Adrenal gland (tissue), 19 donors: ENCODE measurements around the gene TNFSF11. TPM values are rescaled to one million over a fixed set of nuclear protein-coding genes. Genes with fewer than 3 reads are reported as not detected.

Source experiments
- DNase-seq, 7 donors: peaks; one replicate each; pipeline ENCODE4 v3.0.0-alpha.2; 2019 to 2020
- H3K27ac ChIP-seq, 5 donors: fragments of 200-600 bp; sonication (generic) in 4 of 5; 1 replicate in 3 of 5; 2 replicates in 2 of 5; pipeline versions ENCODE4 v1.5.1 to v1.8.0; 2016 to 2020; ENCODE audit warnings: mild to moderate bottlenecking in 1 of 5
- H3K27me3 ChIP-seq: fragments of 200-600 bp; 2 replicates; pipeline ENCODE4 v1.8.0; 2021
- H3K36me3 ChIP-seq, 2 donors: fragments of 200-600 bp; replicated peaks in 1 of 2; 1 replicate in 1 of 2; 2 replicates in 1 of 2; pipeline versions ENCODE4 v1.5.1 to v1.8.0; 2018 to 2022
- H3K4me1 ChIP-seq, 2 donors: fragments of 200-600 bp; replicated peaks in 1 of 2; 1 replicate in 1 of 2; 2 replicates in 1 of 2; pipeline versions ENCODE4 v1.5.1 to v1.8.0; 2018 to 2021
- H3K4me3 ChIP-seq, 4 donors: fragments of 200-600 bp; sonication (generic) in 3 of 4; one replicate each; pipeline ENCODE4 v1.5.1; 2016 to 2018
- H3K9me3 ChIP-seq, 3 donors: fragments of 200-600 bp; sonication (generic) in 1 of 3; replicated peaks in 1 of 3; 1 replicate in 2 of 3; 2 replicates in 1 of 3; pipeline versions ENCODE4 v1.5.1 to v1.8.0; 2016 to 2021
- CTCF ChIP-seq, 6 experiments: fragments of 450-650 bp in 4 of 6; fragments of 200-600 bp in 2 of 6; sonication (generic) in 1 of 6; IDR thresholded peaks; 1 replicate in 5 of 6; 2 replicates in 1 of 6; pipeline versions ENCODE4 v1.5.1 to v1.8.0; 2016 to 2021; ENCODE audit warnings: antibody characterized with exemption in 6 of 6, mild to moderate bottlenecking in 2 of 6, moderate library complexity in 1 of 6
- POLR2A ChIP-seq, 2 donors: fragments of 450-650 bp; IDR thresholded peaks; one replicate each; pipeline ENCODE4 v1.6.1; 2017; ENCODE audit warnings: antibody characterized with exemption in 2 of 2, mild to moderate bottlenecking in 2 of 2, moderate library complexity in 1 of 2
- WGBS, 4 donors: extraction: QIAGEN DNeasy Blood & Tissue Kit in 2 of 4; methylation state at CpG; one replicate each; pipeline versions ENCODE4 v1.1.5 to v1.1.7; 2013 to 2017; 5-methylcytosine and 5-hydroxymethylcytosine counted together
- intact Hi-C, 2 donors: fragments of 100-400 bp; cut with DNase I; formaldehyde crosslinking; loops; one replicate each; pipeline versions ENCODE4 v1.14.1 to v1.15.0; 2022 to 2023
- long read RNA-seq, 10 donors: library from polyadenylated mRNA in 3 of 10; unstranded in 2 of 10; stranded (forward) in 1 of 10; transcript quantifications; one replicate each; pipeline ENCODE4 v2.0.0 and lab custom pipeline, GENCODE V29; 2021 to 2026
- polyA plus RNA-seq, 3 donors: library from polyadenylated mRNA; stranded (reverse); fragments of 200-250 nt in 2 of 3; fragments of 350-450 nt in 1 of 3; fragmentation: Illumina TruSeq in 1 of 3; extraction: RNeasy Lipid Tissue Mini Kit (QIAGEN cat#74804) in 1 of 3; gene quantifications; one replicate each; pipeline ENCODE4 v1.2.3, GENCODE V29; 2013 to 2014
- total RNA-seq, 9 donors: library from RNA; depleted of rRNA in 4 of 9; stranded (reverse); fragments of >200 nt in 4 of 9; fragments of 120-200 nt in 1 of 9; fragmentation: NEBNext Ultra II Directional in 1 of 9; extraction: Animal tissue kit (Norgen Biotek cat#: 25700) in 1 of 9; gene quantifications; one replicate each; pipeline versions ENCODE4 v1.1.0 to v1.2.4, GENCODE V29; 2013 to 2023
- donor health status: healthy with polysubstance abuse.
- donor health status: Bipolar disorder and iron deficiency.
- donor health status: DM: yes; HTN: yes; CAD: no.
- donor health status: DM: no; HTN: no; CAD: no.
- donor health status: DM: no; HTN: no; CAD: no.
- donor health status: DM: yes; HTN: yes; CAD: no.

TNFSF11 gene
- total RNA-seq (under 1 TPM in 1 of 9 donors, not detected in 8; 0.55 TPM), polyA plus RNA-seq (not detected)
- long read RNA-seq, donor 1, partial matches to known transcripts: 0 of 1 reads
- long read RNA-seq, donor 1, other reads (novel, unspliced or antisense): 0 of 1 reads
- long read RNA-seq, donor 2: 0 reads
- long read RNA-seq, donor 3: 0 reads
- long read RNA-seq, donor 4: 0 reads
- long read RNA-seq, donor 5: 0 reads
- long read RNA-seq, donor 6: 0 reads
- long read RNA-seq, donor 7: 0 reads
- long read RNA-seq, donor 8: 0 reads
- long read RNA-seq, donor 9: 0 reads
- long read RNA-seq, donor 10: 0 reads

- WGBS, 4 donors: 3 to 9% (median 4%) methylated on average over 6 to 39 of the region's 39 CpGs
- no peak for DNase-seq
- H3K4me1 ChIP-seq: peaks cover 4 to 7% of the 10 kb centered on the region in 2 donors
- H3K36me3 ChIP-seq: no peaks in the 10 kb centered on the region
- no peaks in the 10 kb centered on the region for H3K9me3 ChIP-seq
- H3K4me3 ChIP-seq: peak within 1 kb of the TSS in 1 of 4 donors; percentile 35
- TF ChIP-seq CTCF (IDR thresholded peaks at IDR 0.05): no peak
- no peak for TF ChIP-seq POLR2A (IDR thresholded peaks at IDR 0.05)
- H3K27me3 ChIP-seq: peaks cover 34% of the 10 kb centered on the region
- intact Hi-C loops: no loop called here
- no peak within 1 kb of the TSS for H3K27ac ChIP-seq
Measured at GRCh38 chr13:42574011-42574410, at the start of gene TNFSF11. TNFSF11 (plus strand) TSS chr13:42574152; CDS start chr13:42574304, 152 bp downstream.

GRCh38 chr13:42524487-42525034 is 49.4 kb upstream of the TNFSF11 start:
- Histone ChIP-seq H3K36me3 (no peaks in the 10 kb centered on the region), H3K4me3 (no peak overlapping the region), H3K9me3 (no peaks in the 10 kb centered on the region), H3K27ac (no peak overlapping the region), H3K4me1 (no peaks in the 10 kb centered on the region), H3K27me3 (no peaks in the 10 kb centered on the region)
- WGBS, 4 donors: 66 to 82% (median 74%) methylated on average over 3 of the region's 3 CpGs
- DNase-seq: no peak
- intact Hi-C loops: no loop called here
- TF ChIP-seq CTCF (IDR thresholded peaks at IDR 0.05): no peak
- TF ChIP-seq POLR2A (IDR thresholded peaks at IDR 0.05): no peak

- TF ChIP-seq CTCF (IDR thresholded peaks at IDR 0.05) (no peak), POLR2A (IDR thresholded peaks at IDR 0.05) (no peak)
- WGBS, 4 donors: 65 to 79% (median 68%) methylated on average over 2 of the region's 2 CpGs
Measured at GRCh38 chr13:42525035-42525504, 48.9 kb upstream of the TNFSF11 start.

GRCh38 chr13:42526276-42526675 is 47.7 kb upstream of the TNFSF11 start:
- Histone ChIP-seq H3K4me1 (no peaks in the 10 kb centered on the region), H3K27ac (no peak overlapping the region), H3K4me3 (no peak overlapping the region), H3K27me3 (no peaks in the 10 kb centered on the region), H3K9me3 (no peaks in the 10 kb centered on the region), H3K36me3 (no peaks in the 10 kb centered on the region)
- WGBS, 4 donors: 50 to 62% (median 53%) methylated on average over 3 of the region's 3 CpGs
- intact Hi-C loops: no loop called here
- TF ChIP-seq CTCF (IDR thresholded peaks at IDR 0.05) (no peak), POLR2A (IDR thresholded peaks at IDR 0.05) (no peak)
- DNase-seq: no peak

More at GRCh38 chr13:42525035-42525504, 48.9 kb upstream of the TNFSF11 start:
- Histone ChIP-seq H3K4me1 (no peaks in the 10 kb centered on the region), H3K36me3 (no peaks in the 10 kb centered on the region), H3K27me3 (no peaks in the 10 kb centered on the region), H3K9me3 (no peaks in the 10 kb centered on the region), H3K4me3 (no peak overlapping the region), H3K27ac (no peak overlapping the region)
- intact Hi-C loops: no loop called here
- DNase-seq: no peak
